SK-N-SH (cell line): ENCODE measurements around the gene TNFAIP3.
"Not testable (repeated sequence)": the region's sequence is repeated elsewhere in the genome, so short reads cannot be mapped to it uniquely, and the experiment has no call there.

Source experiments
- CHD2 ChIP-seq: fragments of 150-350 bp; IDR thresholded peaks from 2 replicates; pipeline ENCODE4 v1.6.1; 2018; ENCODE audit warnings: low read length; ENCODE audit not compliant: partially characterized antibody
- EZH2phosphoT487 ChIP-seq: fragments of 200-600 bp; sonication (generic); IDR thresholded peaks from 2 replicates; pipeline ENCODE4 v1.6.1; 2017; ENCODE audit warnings: low read depth, mixed run types, mild to moderate bottlenecking, antibody characterized with exemption, moderate library complexity, borderline replicate concordance
- YY1 ChIP-seq: IDR thresholded peaks from 2 replicates; pipeline ENCODE4 v1.4.0; 2012; ENCODE audit warnings: low read depth, mild to moderate bottlenecking
- TF ChIP-seq, protein P1 (sequence below): fragments of 200-600 bp; sonication (generic); IDR thresholded peaks from 2 replicates; pipeline ENCODE4 v1.6.1; 2017; ENCODE audit warnings: antibody characterized with exemption, mild to moderate bottlenecking, moderate library complexity

DNA sequence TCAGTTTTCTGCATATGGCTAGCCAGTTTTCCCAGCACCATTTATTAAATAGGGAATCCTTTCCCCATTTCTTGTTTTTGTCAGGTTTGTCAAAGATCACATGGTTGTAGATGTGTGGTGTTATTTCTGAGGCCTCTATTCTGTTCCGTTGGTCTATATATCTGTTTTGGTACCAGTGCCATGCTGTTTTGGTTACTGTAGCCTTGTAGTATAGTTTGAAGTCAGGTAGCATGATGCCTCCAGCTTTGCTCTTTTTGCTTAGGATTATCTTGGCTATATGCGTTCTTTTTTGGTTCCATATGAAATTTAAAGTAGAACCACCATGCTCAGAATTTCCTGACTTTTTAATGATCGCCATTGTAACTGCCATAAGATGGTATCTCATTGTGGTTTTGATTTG, 19.2 kb downstream of the TNFAIP3 start:
- TF ChIP-seq YY1, CHD2, EZH2phosphoT487: not testable (repeated sequence)
- TF ChIP-seq, protein P1, sequence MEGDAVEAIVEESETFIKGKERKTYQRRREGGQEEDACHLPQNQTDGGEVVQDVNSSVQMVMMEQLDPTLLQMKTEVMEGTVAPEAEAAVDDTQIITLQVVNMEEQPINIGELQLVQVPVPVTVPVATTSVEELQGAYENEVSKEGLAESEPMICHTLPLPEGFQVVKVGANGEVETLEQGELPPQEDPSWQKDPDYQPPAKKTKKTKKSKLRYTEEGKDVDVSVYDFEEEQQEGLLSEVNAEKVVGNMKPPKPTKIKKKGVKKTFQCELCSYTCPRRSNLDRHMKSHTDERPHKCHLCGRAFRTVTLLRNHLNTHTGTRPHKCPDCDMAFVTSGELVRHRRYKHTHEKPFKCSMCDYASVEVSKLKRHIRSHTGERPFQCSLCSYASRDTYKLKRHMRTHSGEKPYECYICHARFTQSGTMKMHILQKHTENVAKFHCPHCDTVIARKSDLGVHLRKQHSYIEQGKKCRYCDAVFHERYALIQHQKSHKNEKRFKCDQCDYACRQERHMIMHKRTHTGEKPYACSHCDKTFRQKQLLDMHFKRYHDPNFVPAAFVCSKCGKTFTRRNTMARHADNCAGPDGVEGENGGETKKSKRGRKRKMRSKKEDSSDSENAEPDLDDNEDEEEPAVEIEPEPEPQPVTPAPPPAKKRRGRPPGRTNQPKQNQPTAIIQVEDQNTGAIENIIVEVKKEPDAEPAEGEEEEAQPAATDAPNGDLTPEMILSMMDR = not testable (repeated sequence)
